ENCODE measurements around the gene PTPRN2. TPM values are rescaled to one million over a fixed set of nuclear protein-coding genes. Genes with fewer than 3 reads are reported as not detected.

PTPRN2 gene
- total RNA-seq, 1 donor from 2014 or later, result 2.4 TPM

GRCh38 chr7:157799076-157799685, 788.4 kb downstream of the PTPRN2 start:
- DNase-seq (ENCODE audit: low read depth), result no peak
- TF ChIP-seq CTCF (IDR thresholded peaks at IDR 0.05; ENCODE audit: insufficient read depth, low read length, poor library complexity, severe bottlenecking), result no peak
- H3K36me3 ChIP-seq (ENCODE audit: control insufficient read depth, insufficient read depth, low read length), result no peaks in the 10 kb centered on the region
- H3K27me3 ChIP-seq (ENCODE audit: control insufficient read depth, insufficient read depth, low read length), result no peaks in the 10 kb centered on the region
- H3K4me3 ChIP-seq (ENCODE audit: low read depth, low read length), result no peak overlapping the region

- no peaks in the 10 kb centered on the region for H3K27me3 ChIP-seq (ENCODE audit: control insufficient read depth, insufficient read depth, low read length)
- DNase-seq (ENCODE audit: low read depth), result no peak
- H3K4me3 ChIP-seq (ENCODE audit: low read depth, low read length), result no peak overlapping the region
- TF ChIP-seq CTCF (IDR thresholded peaks at IDR 0.05; ENCODE audit: insufficient read depth, low read length, poor library complexity, severe bottlenecking), result no peak
- H3K36me3 ChIP-seq (ENCODE audit: control insufficient read depth, insufficient read depth, low read length), result no peaks in the 10 kb centered on the region
These were observed 790.3 kb downstream of the PTPRN2 start for GRCh38 chr7:157797361-157797760.

GRCh38 chr7:157796846-157797245, 790.8 kb downstream of the PTPRN2 start:
- H3K27me3 ChIP-seq (ENCODE audit: control insufficient read depth, insufficient read depth, low read length), result no peaks in the 10 kb centered on the region
- DNase-seq (ENCODE audit: low read depth), result no peak
- H3K36me3 ChIP-seq (ENCODE audit: control insufficient read depth, insufficient read depth, low read length), result no peaks in the 10 kb centered on the region
- no peak overlapping the region for H3K4me3 ChIP-seq (ENCODE audit: low read depth, low read length)
- no peak for TF ChIP-seq CTCF (IDR thresholded peaks at IDR 0.05; ENCODE audit: insufficient read depth, low read length, poor library complexity, severe bottlenecking)

GRCh38 chr7:157795643-157796042, 792.0 kb downstream of the PTPRN2 start:
- DNase-seq (ENCODE audit: low read depth), result no peak
- Histone ChIP-seq H3K4me3 (ENCODE audit: low read depth, low read length) (no peak overlapping the region), H3K36me3 (ENCODE audit: control insufficient read depth, insufficient read depth, low read length) (no peaks in the 10 kb centered on the region), H3K27me3 (ENCODE audit: control insufficient read depth, insufficient read depth, low read length) (no peaks in the 10 kb centered on the region)
- no peak for TF ChIP-seq CTCF (IDR thresholded peaks at IDR 0.05; ENCODE audit: insufficient read depth, low read length, poor library complexity, severe bottlenecking)

- Histone ChIP-seq H3K36me3 (ENCODE audit: control insufficient read depth, insufficient read depth, low read length) (no peaks in the 10 kb centered on the region), H3K4me3 (ENCODE audit: low read depth, low read length) (no peak overlapping the region), H3K27me3 (ENCODE audit: control insufficient read depth, insufficient read depth, low read length) (no peaks in the 10 kb centered on the region)
- TF ChIP-seq CTCF (IDR thresholded peaks at IDR 0.05; ENCODE audit: insufficient read depth, low read length, poor library complexity, severe bottlenecking), result no peak
- no peak for DNase-seq (ENCODE audit: low read depth)
These were observed 792.4 kb downstream of the PTPRN2 start for GRCh38 chr7:157795199-157795598.

GRCh38 chr7:157794746-157795065, 792.9 kb downstream of the PTPRN2 start:
- DNase-seq (ENCODE audit: low read depth), result no peak
- no peaks in the 10 kb centered on the region for H3K36me3 ChIP-seq (ENCODE audit: control insufficient read depth, insufficient read depth, low read length)
- no peaks in the 10 kb centered on the region for H3K27me3 ChIP-seq (ENCODE audit: control insufficient read depth, insufficient read depth, low read length)
- TF ChIP-seq CTCF (IDR thresholded peaks at IDR 0.05; ENCODE audit: insufficient read depth, low read length, poor library complexity, severe bottlenecking), result no peak
- H3K4me3 ChIP-seq (ENCODE audit: low read depth, low read length), result no peak overlapping the region

Measured in kidney epithelial cell (primary cell).